GM21717 (cell line): ENCODE data around the gene C2orf72.
"Not testable (repeated sequence)": the region's sequence is repeated elsewhere in the genome, so short reads cannot be mapped to it uniquely, and the experiment has no call there.

Source experiments
- ATAC-seq: cut with Tn5 transposase; IDR thresholded peaks from one replicate; pipeline ENCODE4 v1.9.1; 2021; ENCODE audit warnings: mild to moderate bottlenecking, moderate library complexity; ENCODE audit not compliant: unreplicated experiment

Gene C2orf72

DNA sequence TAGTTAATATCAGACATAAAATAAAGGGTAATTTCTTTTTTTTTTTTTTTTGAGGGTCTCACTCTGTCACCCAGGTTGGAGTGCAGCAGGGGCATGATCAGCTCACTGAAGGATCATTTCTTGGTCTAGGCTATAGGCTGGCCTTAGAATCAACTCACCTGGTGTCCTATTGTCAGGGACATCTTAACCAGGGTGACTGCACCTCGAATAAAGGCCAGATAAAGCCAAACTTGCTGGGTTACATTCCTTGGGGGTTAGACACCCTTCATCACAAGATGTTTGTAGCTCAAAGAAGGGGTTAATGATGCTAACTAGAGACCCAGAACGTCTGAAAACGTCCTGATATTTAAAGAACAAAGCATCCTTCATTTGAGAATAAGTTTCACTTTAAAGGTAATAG is 23.5 kb upstream of the C2orf72 start:
- no peak for ATAC-seq

DNA sequence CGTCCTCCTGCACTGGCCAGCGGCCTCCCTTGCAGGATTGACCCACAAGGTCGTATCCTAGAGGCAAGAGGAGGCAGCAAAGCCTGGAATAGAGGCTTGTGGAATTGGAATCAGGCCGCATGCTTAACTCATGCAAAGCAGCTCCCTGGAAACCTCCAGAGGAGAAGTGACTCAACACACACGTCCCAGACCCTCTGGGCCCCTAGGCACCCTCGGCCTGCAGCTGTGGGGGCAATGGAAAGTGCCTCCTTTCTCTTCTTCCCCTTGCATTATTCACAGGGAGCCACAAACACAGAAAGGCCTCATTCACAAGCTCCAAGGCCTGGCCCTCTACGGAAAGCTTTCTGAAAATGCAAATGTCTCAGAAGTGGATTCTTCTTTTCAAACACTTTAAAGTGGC is 21.8 kb upstream of the C2orf72 start:
- ATAC-seq = no peak

DNA sequence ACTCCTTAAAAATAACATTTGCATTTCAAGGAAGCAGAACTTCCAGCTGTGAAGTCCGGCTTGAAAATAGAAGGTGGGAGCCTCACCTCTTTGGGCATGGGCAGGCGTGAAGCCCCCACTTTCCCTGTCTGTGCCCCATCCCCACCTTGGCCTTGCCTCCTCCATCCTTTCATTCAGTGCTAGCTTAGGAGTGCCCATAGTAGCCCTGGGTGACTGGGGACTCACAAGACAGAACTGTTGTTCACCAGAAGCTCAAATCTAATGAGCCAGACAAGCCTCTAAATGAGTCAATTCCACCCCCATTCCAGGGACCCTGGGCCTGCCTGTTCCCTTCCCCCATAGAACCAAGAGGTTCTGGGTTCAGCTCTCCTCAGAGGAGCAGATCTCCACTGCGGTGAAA is 21.4 kb upstream of the C2orf72 start:
- ATAC-seq = no peak

- no peak for ATAC-seq
Measured at GRCh38 chr2:231016566-231017230, 20.6 kb upstream of the C2orf72 start.

DNA sequence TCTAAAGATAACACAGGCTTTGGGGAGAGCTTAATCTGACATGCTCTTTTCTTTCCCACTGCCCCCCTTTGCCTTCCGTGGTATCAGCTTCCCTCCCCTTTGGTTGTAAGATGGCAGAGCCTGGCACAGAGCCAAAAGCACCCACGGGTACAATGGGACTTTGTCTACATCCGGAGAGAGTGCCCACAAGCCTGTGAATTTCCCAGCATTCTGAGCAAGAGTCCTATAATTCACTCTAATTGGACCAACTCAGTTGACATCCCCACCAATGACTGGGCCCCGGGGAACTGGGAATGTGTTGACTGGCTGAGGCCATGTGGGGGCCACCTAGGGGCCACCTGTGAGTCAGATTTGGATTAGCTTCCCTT is 20.1 kb upstream of the C2orf72 start:
- no peak for ATAC-seq

GRCh38 chr2:231018184-231018583 is 19.1 kb upstream of the C2orf72 start:
- ATAC-seq = no peak

GRCh38 chr2:231025059-231025458 is 12.3 kb upstream of the C2orf72 start:
- not testable (repeated sequence) for ATAC-seq

DNA sequence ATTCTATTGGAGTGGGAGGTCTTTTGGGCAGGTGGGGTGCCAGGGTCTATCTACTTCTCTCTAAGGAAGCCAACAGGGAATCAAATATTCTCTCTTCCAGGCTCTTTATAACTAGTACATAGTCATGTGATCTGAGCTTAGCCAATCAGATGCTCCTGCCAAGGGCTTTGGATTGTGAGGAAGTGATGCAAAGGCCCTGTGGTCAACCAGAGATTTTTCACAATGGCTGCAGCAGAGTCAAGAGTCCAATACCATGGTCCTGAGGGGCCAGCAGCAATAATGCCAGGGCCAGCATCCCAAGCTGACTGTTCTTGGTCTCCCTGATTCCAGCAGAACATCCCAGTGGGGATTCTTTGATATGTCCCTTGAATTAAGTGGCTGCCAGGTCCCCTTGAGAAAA is 8.4 kb upstream of the C2orf72 start:
- ATAC-seq = no peak

DNA sequence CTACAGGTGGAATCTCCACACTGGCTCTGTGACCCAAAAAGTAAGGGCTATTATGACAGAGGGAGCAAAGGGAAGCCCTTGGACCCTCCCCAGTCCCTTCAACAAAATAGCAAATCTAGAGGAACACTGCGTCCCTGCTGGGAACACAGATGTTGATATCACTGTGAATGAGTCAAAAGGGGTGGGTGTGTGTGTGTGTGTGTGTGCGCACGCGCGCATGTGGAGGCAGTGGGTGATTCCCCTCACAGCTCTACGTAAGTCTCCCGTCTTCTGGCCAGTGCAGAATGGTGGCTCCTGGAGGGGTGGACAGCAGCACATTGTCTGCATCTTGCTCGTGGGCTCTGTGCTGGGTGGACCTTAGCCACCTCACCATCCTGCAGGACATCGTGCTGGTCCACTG is 7.8 kb upstream of the C2orf72 start:
- no peak for ATAC-seq

DNA sequence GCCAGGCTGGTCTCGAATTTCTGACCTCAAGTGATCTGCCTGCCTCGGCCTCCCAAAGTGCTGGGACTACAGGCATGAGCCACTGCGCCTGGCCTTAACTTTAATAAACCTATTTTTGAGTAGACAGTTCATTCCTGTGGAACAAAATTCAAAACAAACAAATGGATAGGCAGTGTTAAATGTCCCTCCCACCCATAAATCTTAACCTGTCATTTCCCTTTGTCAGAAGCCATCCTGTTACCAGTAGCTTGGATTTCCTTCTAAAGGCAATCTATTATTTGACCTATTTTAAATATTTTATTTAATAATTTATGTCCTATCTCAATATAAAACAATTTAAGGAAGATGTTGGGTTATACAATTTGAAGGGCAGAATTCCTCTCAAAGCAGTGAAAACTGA is 6.6 kb upstream of the C2orf72 start:
- ATAC-seq = no peak

GRCh38 chr2:231032575-231033140 is 4.7 kb upstream of the C2orf72 start:
- ATAC-seq = no peak

- no peak for ATAC-seq
Measured at GRCh38 chr2:231033147-231034132, 3.9 kb upstream of the C2orf72 start.

DNA sequence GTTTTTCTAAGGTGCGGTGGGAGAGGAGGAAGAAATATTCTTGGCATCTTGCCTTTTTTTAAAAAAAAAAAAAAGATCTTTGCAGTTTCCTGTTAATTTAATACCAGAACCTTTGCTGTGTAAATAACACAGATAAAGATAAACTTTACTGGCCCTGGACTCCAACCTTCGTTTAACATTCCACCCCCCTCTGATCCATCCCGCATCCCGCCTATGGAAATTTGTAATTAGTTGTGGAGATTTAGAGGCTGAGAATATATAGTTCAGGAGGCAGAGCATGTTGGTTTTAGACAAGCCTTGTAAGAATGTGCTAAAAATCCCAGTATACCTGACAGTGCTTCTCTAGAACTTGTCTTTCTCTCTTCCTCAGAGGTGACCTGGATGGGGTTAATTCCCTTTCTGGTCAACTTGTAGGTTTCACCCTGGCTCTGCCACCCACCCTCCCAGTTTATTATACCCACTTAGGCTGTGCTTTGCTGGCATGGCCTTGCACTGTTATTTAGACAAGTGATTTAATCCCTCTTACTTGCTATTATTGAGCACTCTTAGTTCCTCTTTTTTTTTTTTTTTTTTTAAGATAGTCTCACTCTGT is 2.9 kb upstream of the C2orf72 start:
- no peak for ATAC-seq

DNA sequence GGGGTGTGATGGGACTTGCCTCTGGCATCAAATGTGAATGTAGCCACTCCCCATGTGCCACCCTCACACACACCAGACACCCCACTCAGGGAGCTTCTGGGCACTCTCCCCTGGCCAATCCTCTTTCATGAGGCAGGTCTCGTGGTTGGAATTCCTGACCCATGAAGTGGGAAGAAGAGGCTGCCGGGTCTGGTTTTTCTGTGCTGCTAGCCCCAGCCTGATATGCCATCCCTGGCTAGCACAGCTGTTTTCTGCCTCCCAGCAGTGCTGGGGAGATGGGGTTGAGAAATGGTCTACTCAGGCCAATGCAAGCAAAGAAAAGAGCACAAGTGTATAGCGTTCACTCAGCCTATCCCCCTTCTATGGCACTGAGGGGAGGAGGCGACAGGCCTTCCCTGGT is 1.2 kb upstream of the C2orf72 start:
- no peak for ATAC-seq

DNA sequence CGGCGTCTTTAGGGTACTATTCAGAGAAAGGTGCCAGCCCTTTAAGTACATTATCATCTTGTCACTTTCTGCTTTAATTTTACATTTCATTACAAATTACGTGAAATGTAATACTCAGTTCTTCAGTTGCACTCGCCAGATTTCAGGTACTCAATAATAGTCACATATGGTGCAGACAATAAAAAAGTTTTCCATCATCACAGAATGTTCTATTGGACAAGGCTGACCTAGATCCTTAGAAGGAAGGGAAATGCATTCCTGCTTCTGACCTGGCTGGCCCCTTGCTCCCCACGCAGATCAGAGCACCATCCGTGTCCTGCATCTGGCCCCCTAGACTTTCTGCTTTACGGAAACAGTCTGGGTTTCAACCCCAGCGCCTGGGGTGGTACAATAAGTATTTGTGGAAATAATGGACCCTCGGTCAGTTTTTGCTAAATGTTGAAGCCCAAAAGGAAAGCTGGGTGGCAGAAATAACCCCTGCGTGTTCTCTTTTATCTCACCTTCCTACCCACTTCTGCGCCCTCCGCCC is 681 bp upstream of the C2orf72 start:
- ATAC-seq = no peak

GRCh38 chr2:231037731-231038482 is 584 bp downstream of the C2orf72 start:
- no peak for ATAC-seq

DNA sequence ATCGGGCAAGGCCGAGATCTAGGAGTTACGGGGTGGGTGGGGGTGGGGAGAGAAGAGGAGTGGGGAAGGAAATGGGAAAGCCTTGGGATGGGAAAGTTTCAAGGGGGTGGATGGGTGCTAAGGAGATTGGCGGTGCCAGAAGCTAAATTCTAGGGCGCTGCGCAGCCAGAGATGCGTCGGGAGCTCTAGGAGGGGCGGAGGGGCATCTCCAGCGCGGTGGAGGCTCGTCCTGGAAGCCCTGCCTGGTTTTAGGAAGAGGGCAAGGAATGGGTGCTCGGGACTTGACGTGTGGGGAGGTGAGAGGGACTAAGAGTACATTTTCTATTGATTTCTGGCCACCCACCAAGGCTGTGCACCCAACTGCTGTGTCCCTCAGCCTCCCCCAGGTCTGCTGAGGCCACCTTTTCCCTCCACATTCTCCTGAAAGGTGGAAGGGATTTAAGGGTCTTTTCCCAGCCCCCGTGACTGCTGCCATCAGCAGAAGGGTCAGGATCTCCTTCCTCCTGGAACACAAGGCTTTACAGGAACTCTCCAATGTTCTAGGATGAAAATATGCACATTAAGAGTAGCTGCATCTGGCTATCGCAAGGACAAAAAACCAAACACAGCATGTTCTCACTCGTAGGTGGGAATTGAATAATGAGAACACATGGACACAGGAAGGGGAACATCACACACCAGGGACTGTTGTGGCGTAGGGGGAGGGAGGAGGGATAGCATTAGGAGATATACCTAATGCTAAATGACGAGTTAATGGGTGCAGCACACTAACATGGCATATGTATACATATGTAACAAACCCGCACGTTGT is 1.4 kb downstream of the C2orf72 start:
- ATAC-seq = no peak

GRCh38 chr2:231039294-231039664 is 2.0 kb downstream of the C2orf72 start:
- ATAC-seq = no peak

- no peak for ATAC-seq
Measured at GRCh38 chr2:231039821-231040364, 2.6 kb downstream of the C2orf72 start.
